ENCODE results near the gene CDKN2D. TPM values are rescaled to one million over a fixed set of nuclear protein-coding genes. Genes with fewer than 3 reads are reported as not detected.

Gene CDKN2D
- total and polyA plus RNA-seq, 2 of the 13 experiments (the other 11 are each of a cell fraction or from before 2014, with no cell fraction given): 5.4 to 8.6 TPM

DNA sequence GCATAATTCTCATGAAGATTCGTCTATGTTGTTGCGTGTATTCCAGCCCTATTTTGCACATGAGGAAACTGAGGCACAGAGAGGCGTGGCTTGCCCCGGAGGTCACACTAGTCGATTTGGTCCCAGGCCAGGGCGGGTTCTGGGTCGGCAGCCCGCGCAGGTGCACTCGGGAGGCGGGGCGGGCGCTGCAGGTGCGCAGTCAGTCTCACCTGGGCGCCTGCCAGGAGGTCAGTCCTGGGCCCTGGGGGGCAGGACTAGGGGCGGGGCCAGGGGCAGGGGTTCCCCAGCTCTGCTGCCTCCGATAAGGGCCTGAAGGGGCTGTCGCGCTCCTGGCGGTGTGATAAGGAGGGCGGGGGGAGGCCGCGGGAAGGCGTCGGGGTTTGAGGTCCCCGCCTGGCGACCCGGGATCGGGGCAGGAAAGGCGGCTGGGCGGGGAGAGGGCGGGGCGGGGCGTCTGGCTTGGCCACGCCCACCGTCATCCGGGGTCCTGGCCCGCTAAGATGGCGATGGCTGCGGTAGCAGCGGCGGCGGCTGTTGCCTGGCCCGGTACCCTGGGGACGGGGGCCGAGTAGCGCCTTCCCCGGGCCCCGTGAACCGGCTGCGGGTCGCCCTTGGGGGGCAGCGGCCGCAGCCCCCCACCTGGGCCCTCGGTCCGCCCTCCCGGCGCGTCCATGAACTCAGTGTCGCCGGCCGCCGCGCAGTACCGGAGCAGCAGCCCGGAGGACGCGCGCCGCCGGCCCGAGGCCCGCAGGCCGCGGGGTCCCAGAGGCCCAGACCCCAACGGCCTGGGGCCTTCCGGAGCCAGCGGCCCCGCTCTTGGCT is 25.1 kb downstream of the CDKN2D start, which contains the start of gene ATG4D (continued):
- TF ChIP-seq ZBTB40 (IDR thresholded peaks at IDR 0.05): no peak
- no peak for TF ChIP-seq ZBTB40 (CRISPR knock-in tag; IDR thresholded peaks at IDR 0.05)
- 0 out of 4 replicates have a peak, but pooled peaks of 1 of the 2 experiments have one; percentile 3 for TF ChIP-seq HMGXB4 (CRISPR knock-in tag; IDR thresholded peaks at IDR 0.05; ENCODE audit: borderline replicate concordance in 1 of 2, low read depth in 1 of 2)
- no peak for TF ChIP-seq KLF15 (CRISPR knock-in tag; IDR thresholded peaks at IDR 0.05; ENCODE audit: borderline replicate concordance)
- TF ChIP-seq MZF1 (CRISPR knock-in tag; IDR thresholded peaks at IDR 0.05; ENCODE audit: borderline replicate concordance): no peak
- TF ChIP-seq, protein P1, sequence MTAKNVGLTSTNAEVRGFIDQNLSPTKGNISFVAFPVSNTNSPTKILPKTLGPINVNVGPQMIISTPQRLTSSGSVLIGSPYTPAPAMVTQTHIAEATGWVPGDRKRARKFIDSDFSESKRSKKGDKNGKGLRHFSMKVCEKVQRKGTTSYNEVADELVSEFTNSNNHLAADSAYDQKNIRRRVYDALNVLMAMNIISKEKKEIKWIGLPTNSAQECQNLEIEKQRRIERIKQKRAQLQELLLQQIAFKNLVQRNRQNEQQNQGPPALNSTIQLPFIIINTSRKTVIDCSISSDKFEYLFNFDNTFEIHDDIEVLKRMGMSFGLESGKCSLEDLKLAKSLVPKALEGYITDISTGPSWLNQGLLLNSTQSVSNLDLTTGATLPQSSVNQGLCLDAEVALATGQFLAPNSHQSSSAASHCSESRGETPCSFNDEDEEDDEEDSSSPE (CRISPR knock-in tag; IDR thresholded peaks at IDR 0.05): no peak
- no peak for TF ChIP-seq ZNF350 (CRISPR knock-in tag; IDR thresholded peaks at IDR 0.05; ENCODE audit: borderline replicate concordance, low read depth)
- TF ChIP-seq FOXC1 (CRISPR knock-in tag; IDR thresholded peaks at IDR 0.05; ENCODE audit: borderline replicate concordance): 0 out of 2 replicates have a peak, but pooled peaks have one; percentile 34
- no peak for TF ChIP-seq CHCHD3 (CRISPR knock-in tag; IDR thresholded peaks at IDR 0.05)
- TF ChIP-seq CCDC6 (CRISPR knock-in tag; IDR thresholded peaks at IDR 0.05): 0 out of 2 replicates have a peak, but pooled peaks have one; percentile 49
- TF ChIP-seq ASH2L (IDR thresholded peaks at IDR 0.05; ENCODE audit: insufficient read length, low read depth, low read length): peak; percentile 40
- TF ChIP-seq, protein P2, sequence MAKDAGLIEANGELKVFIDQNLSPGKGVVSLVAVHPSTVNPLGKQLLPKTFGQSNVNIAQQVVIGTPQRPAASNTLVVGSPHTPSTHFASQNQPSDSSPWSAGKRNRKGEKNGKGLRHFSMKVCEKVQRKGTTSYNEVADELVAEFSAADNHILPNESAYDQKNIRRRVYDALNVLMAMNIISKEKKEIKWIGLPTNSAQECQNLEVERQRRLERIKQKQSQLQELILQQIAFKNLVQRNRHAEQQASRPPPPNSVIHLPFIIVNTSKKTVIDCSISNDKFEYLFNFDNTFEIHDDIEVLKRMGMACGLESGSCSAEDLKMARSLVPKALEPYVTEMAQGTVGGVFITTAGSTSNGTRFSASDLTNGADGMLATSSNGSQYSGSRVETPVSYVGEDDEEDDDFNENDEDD (CRISPR knock-in tag; IDR thresholded peaks at IDR 0.05; ENCODE audit: borderline replicate concordance): peak; percentile 30; the same call in 1 of the 2 replicates
- no peak for TF ChIP-seq ZNF776 (CRISPR knock-in tag; IDR thresholded peaks at IDR 0.05)
- TF ChIP-seq NCOR1 (IDR thresholded peaks at IDR 0.05; ENCODE audit: borderline replicate concordance, low read length): peak; percentile 19; the same call in 1 of the 2 replicates

Data from HepG2 (cell line).